Neural cell (in vitro differentiated cells): ENCODE data around the gene SLC37A3. TPM values are rescaled to one million over a fixed set of nuclear protein-coding genes. Genes with fewer than 3 reads are reported as not detected.

Experiments
- H2AFZ ChIP-seq: fragments of 200-600, 300-800 bp; sonication (generic), shearing (Covaris generic); 2 replicates; pipeline ENCODE4 v1.6.0; 2014; ENCODE audit warnings: low read depth, mild to moderate bottlenecking, antibody characterized with exemption, low read length, moderate library complexity
- H3F3A ChIP-seq: fragments of 200-600 bp; shearing (Covaris generic); 2 replicates; pipeline ENCODE4 v1.6.1; 2016; ENCODE audit warnings: mild to moderate bottlenecking, moderate library complexity, mixed read lengths, antibody characterized with exemption, low read length; ENCODE audit not compliant: insufficient read depth, poor library complexity, severe bottlenecking
- H3K27ac ChIP-seq: fragments of 200-600, 300-800 bp; sonication (generic), shearing (Covaris generic); 2 replicates; pipeline ENCODE4 v1.5.1; 2014; ENCODE audit warnings: mild to moderate bottlenecking, low read length, moderate library complexity
- H3K27me3 ChIP-seq: fragments of 300-800, 200-600 bp; sonication (generic), shearing (Covaris generic); 2 replicates; pipeline ENCODE4 v1.6.0; 2014; ENCODE audit warnings: mild to moderate bottlenecking, low read depth, low read length, moderate library complexity; ENCODE audit not compliant: insufficient read depth
- H3K36me3 ChIP-seq: fragments of 300-800, 200-600 bp; sonication (generic), shearing (Covaris generic); 2 replicates; pipeline ENCODE4 v1.5.1; 2014; ENCODE audit warnings: mild to moderate bottlenecking, antibody characterized with exemption, low read length, moderate library complexity; ENCODE audit not compliant: insufficient read depth
- H3K4me2 ChIP-seq: fragments of 300-800, 200-600 bp; sonication (generic), shearing (Covaris generic); 2 replicates; pipeline ENCODE4 v1.6.0; 2014; ENCODE audit warnings: mild to moderate bottlenecking, low read length
- H3K4me3 ChIP-seq: fragments of 300-800, 200-600 bp; sonication (generic), shearing (Covaris generic); 2 replicates; pipeline ENCODE4 v1.5.1; 2014; ENCODE audit warnings: mild to moderate bottlenecking, low read length, moderate library complexity
- H3K79me2 ChIP-seq: fragments of 200-600 bp; shearing (Covaris generic); replicated peaks from 2 replicates; pipeline ENCODE4 v1.6.0; 2014; ENCODE audit warnings: mild to moderate bottlenecking, low read length, moderate library complexity; ENCODE audit not compliant: insufficient read depth
- H3K9ac ChIP-seq: fragments of 300-800, 200-600 bp; sonication (generic), shearing (Covaris generic); 2 replicates; pipeline ENCODE4 v1.6.1; 2016; ENCODE audit warnings: mild to moderate bottlenecking, low read length, mixed read lengths
- H3K9me2 ChIP-seq: fragments of 200-600 bp; shearing (Covaris generic); 2 replicates; pipeline ENCODE4 v1.6.1; 2016; ENCODE audit warnings: mild to moderate bottlenecking, low read length, mixed read lengths; ENCODE audit not compliant: insufficient read depth
- H3K9me3 ChIP-seq: fragments of 200-600, 300-800 bp; sonication (generic), shearing (Covaris generic); 2 replicates; pipeline ENCODE4 v1.6.1; 2016; ENCODE audit warnings: mild to moderate bottlenecking, mixed run types, low read length, moderate library complexity, mixed read lengths
- H4K20me1 ChIP-seq: fragments of 200-600 bp; shearing (Covaris generic); 2 replicates; pipeline ENCODE4 v1.6.1; 2016; ENCODE audit warnings: mild to moderate bottlenecking, mixed run types; ENCODE audit not compliant: insufficient read depth
- EP300 ChIP-seq: fragments of 450-650 bp; conservative IDR thresholded peaks from 2 replicates; pipeline ENCODE4 v1.6.1; 2014; ENCODE audit warnings: antibody characterized with exemption, mild to moderate bottlenecking, moderate library complexity; ENCODE audit not compliant: poor library complexity, severe bottlenecking
- EZH2 ChIP-seq: fragments of 200-600, 300-800 bp; shearing (Covaris generic), sonication (generic); IDR thresholded peaks from 2 replicates; pipeline ENCODE4 v1.6.1; 2014; ENCODE audit warnings: antibody characterized with exemption, low read length, borderline replicate concordance, mild to moderate bottlenecking; ENCODE audit not compliant: insufficient read depth, poor library complexity, severe bottlenecking
- MXI1 ChIP-seq: fragments of 450-650 bp; conservative IDR thresholded peaks from 2 replicates; pipeline ENCODE4 v1.6.1; 2014; ENCODE audit warnings: antibody characterized with exemption, mild to moderate bottlenecking; ENCODE audit not compliant: poor library complexity, severe bottlenecking
- POLR2AphosphoS5 ChIP-seq: IDR thresholded peaks from 2 replicates; pipeline ENCODE4 v1.6.1; 2012
- RAD21 ChIP-seq: fragments of 450-650 bp; conservative IDR thresholded peaks from 2 replicates; pipeline ENCODE4 v1.6.1; 2014; ENCODE audit warnings: antibody characterized with exemption, mild to moderate bottlenecking, moderate library complexity
- SMC3 ChIP-seq: fragments of 450-650 bp; conservative IDR thresholded peaks from 2 replicates; pipeline ENCODE4 v1.6.1; 2014; ENCODE audit warnings: antibody characterized with exemption, mild to moderate bottlenecking, moderate library complexity; ENCODE audit not compliant: poor library complexity
- TAF1 ChIP-seq: IDR thresholded peaks from 2 replicates; pipeline ENCODE4 v1.6.1; 2012; ENCODE audit warnings: low read depth
- polyA plus RNA-seq: library from polyadenylated mRNA; depleted of rRNA; stranded (reverse); fragments of >200 nt; gene quantifications from 2 replicates; pipeline ENCODE4 v1.2.3, GENCODE V29; 2014
- TF ChIP-seq, protein P1 (sequence below): IDR thresholded peaks from 2 replicates; pipeline ENCODE4 v1.6.1; 2012; ENCODE audit warnings: borderline replicate concordance
- TF ChIP-seq, protein P2 (sequence below): fragments of 450-650 bp; IDR thresholded peaks from 2 replicates; pipeline ENCODE4 v1.5.1; 2014; ENCODE audit warnings: antibody characterized with exemption, mild to moderate bottlenecking, moderate library complexity; ENCODE audit not compliant: poor library complexity, severe bottlenecking

The SLC37A3 gene
- polyA plus RNA-seq, 1 donor from 2014 or later, result 176 TPM

DNA sequence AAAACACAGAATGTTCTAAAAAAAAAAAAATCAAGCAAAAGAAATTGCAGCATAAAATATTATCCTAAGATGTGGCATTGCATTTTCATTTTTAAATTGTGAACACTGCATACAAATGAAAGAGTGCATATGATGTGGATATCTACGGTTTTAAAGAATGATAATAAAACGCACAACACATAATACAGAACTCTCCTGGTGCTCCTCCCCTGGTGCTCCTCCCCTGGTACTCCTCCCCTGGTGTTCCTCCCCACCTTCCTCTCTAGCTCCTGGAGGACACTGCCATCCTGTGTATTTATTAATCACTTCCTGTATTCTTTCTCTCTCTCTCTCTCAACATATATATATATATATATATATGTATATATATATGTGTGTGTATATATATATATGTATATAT, 100.1 kb downstream of the SLC37A3 start:
- H3K4me3 ChIP-seq, result no peak overlapping the region
- TF ChIP-seq SMC3 (no peak), MXI1 (no peak), TAF1 (no peak), POLR2AphosphoS5 (no peak), EP300 (no peak), EZH2 (no peak), RAD21 (no peak)
- TF ChIP-seq, protein P1, sequence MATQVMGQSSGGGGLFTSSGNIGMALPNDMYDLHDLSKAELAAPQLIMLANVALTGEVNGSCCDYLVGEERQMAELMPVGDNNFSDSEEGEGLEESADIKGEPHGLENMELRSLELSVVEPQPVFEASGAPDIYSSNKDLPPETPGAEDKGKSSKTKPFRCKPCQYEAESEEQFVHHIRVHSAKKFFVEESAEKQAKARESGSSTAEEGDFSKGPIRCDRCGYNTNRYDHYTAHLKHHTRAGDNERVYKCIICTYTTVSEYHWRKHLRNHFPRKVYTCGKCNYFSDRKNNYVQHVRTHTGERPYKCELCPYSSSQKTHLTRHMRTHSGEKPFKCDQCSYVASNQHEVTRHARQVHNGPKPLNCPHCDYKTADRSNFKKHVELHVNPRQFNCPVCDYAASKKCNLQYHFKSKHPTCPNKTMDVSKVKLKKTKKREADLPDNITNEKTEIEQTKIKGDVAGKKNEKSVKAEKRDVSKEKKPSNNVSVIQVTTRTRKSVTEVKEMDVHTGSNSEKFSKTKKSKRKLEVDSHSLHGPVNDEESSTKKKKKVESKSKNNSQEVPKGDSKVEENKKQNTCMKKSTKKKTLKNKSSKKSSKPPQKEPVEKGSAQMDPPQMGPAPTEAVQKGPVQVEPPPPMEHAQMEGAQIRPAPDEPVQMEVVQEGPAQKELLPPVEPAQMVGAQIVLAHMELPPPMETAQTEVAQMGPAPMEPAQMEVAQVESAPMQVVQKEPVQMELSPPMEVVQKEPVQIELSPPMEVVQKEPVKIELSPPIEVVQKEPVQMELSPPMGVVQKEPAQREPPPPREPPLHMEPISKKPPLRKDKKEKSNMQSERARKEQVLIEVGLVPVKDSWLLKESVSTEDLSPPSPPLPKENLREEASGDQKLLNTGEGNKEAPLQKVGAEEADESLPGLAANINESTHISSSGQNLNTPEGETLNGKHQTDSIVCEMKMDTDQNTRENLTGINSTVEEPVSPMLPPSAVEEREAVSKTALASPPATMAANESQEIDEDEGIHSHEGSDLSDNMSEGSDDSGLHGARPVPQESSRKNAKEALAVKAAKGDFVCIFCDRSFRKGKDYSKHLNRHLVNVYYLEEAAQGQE, result no peak
- TF ChIP-seq, protein P2, sequence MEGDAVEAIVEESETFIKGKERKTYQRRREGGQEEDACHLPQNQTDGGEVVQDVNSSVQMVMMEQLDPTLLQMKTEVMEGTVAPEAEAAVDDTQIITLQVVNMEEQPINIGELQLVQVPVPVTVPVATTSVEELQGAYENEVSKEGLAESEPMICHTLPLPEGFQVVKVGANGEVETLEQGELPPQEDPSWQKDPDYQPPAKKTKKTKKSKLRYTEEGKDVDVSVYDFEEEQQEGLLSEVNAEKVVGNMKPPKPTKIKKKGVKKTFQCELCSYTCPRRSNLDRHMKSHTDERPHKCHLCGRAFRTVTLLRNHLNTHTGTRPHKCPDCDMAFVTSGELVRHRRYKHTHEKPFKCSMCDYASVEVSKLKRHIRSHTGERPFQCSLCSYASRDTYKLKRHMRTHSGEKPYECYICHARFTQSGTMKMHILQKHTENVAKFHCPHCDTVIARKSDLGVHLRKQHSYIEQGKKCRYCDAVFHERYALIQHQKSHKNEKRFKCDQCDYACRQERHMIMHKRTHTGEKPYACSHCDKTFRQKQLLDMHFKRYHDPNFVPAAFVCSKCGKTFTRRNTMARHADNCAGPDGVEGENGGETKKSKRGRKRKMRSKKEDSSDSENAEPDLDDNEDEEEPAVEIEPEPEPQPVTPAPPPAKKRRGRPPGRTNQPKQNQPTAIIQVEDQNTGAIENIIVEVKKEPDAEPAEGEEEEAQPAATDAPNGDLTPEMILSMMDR, result no peak
- H3K79me2 ChIP-seq, result no peaks in the 10 kb centered on the region
- H2AFZ ChIP-seq, result no peak overlapping the region
- H3K9me3 ChIP-seq, result no peaks in the 10 kb centered on the region
- H3K9ac ChIP-seq, result no peak overlapping the region
- no peak overlapping the region for H3K27ac ChIP-seq
- no peaks in the 10 kb centered on the region for H3K36me3 ChIP-seq
- H4K20me1 ChIP-seq, result no peaks in the 10 kb centered on the region
- H3K27me3 ChIP-seq, result no peaks in the 10 kb centered on the region
- no peaks in the 10 kb centered on the region for H3K9me2 ChIP-seq
- H3F3A ChIP-seq, result no peaks in the 10 kb centered on the region
- H3K4me2 ChIP-seq, result no peak overlapping the region

DNA sequence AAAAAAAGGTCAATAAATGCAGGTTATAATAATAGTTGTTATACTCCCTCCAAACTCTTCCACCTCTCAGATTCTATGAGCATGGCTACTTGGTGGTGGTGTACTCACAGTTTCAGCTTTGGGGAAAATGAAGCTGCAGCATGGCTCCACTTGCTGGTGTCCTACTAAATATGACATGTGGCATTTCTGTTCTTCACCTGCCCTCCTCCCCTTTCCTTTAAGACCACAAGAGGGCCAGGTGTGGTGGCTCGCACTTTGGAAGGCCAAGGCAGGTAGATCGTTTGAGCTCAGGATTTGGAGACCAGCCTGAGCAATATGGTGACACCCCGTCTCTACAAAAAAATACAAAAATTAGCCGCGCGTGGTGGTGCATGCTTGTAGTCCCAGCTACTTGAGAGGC, 101.1 kb downstream of the SLC37A3 start:
- Histone ChIP-seq H3K27me3 (no peaks in the 10 kb centered on the region), H3K9me3 (no peaks in the 10 kb centered on the region), H3K9ac (no peak overlapping the region), H3K4me2 (no peak overlapping the region), H2AFZ (no peak overlapping the region), H3K4me3 (no peak overlapping the region), H3K27ac (no peak overlapping the region), H3K36me3 (no peaks in the 10 kb centered on the region), H4K20me1 (no peaks in the 10 kb centered on the region), H3K9me2 (no peaks in the 10 kb centered on the region), H3K79me2 (no peaks in the 10 kb centered on the region), H3F3A (no peaks in the 10 kb centered on the region)
- TF ChIP-seq TAF1 (no peak), POLR2AphosphoS5 (no peak), SMC3 (no peak), RAD21 (no peak), EZH2 (no peak), EP300 (no peak), MXI1 (no peak)
- TF ChIP-seq, protein P2, result no peak
- TF ChIP-seq, protein P1, result no peak
